Urinary bladder (tissue), 4 donors: Measurements from ENCODE around the gene ADARB2. TPM values are rescaled to one million over a fixed set of nuclear protein-coding genes. Genes with fewer than 3 reads are reported as not detected.
A peak's percentile ranks its signal among the peaks of the same experiment; 100 is the strongest.

Experiments used
- DNase-seq: peaks from one replicate; pipeline ENCODE4 v3.0.0-alpha.2; 2015; ENCODE audit errors: extremely low spot score
- H3K27ac ChIP-seq: one replicate; pipeline ENCODE4 v1.5.1; 2013; ENCODE audit warnings: low read depth, mild to moderate bottlenecking, moderate library complexity
- H3K36me3 ChIP-seq: one replicate; pipeline ENCODE4 v1.6.1; 2013; ENCODE audit warnings: mild to moderate bottlenecking, moderate library complexity; ENCODE audit not compliant: insufficient read depth
- H3K4me1 ChIP-seq: one replicate; pipeline ENCODE4 v1.6.1; 2013; ENCODE audit warnings: mild to moderate bottlenecking, moderate library complexity; ENCODE audit not compliant: insufficient read depth
- H3K4me3 ChIP-seq: one replicate; pipeline ENCODE4 v1.5.1; 2013; ENCODE audit warnings: low read depth, low read length
- WGBS: extraction: QIAGEN DNeasy Blood & Tissue Kit; methylation state at CpG from one replicate; pipeline ENCODE4 v1.1.7; 2013; 5-methylcytosine and 5-hydroxymethylcytosine counted together
- polyA plus RNA-seq: library from polyadenylated mRNA; stranded (reverse); fragments of 200-250 nt; gene quantifications from one replicate; pipeline ENCODE4 v1.2.3, GENCODE V29; 2013
- total RNA-seq: library from RNA; depleted of rRNA; stranded (reverse); fragments of >200 nt; gene quantifications from one replicate; pipeline ENCODE4 v1.2.3, GENCODE V29; 2014
- donor health status: healthy with polysubstance abuse.
- donor health status: healthy.

Gene ADARB2
- total and polyA plus RNA-seq, 2 donors, result 0.26 to 1.0 TPM

DNA sequence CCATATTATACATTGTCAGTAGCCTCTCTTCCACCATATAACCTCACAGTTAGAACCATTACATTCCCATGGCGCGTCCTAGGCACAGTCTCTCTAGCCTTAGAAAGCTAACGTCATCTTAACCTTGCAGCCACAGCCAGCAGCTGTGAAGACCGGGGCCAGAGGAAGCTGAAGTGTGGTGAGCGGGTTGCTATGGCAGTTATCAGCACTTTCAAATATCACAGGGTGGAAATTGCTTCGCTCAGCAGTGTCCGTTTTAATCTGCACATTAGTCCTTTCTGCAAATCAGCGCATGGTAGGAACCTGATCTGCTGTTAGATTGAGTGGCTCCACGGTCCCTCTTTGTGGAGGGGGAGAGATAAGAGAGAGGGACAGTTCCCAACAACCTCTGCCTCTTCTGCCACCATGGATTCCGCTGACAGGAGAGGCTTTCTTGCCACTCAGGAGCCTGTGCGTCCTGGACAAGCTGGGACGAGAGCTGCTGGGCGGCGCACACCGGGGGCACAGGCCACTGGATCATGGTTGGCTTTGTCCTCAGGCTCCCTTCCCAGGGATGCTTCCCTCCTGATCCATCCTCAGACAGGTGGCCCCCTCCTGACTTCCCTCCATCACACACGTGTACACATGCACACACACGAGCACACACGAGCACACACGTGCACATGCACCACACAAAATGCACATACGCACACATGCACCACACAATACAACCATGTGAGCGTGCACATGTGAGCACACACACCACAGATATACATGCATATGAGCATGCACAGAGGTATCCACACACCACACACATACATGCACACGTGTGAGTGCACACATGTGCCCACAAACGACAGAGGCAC is 587.3 kb downstream of the ADARB2 start:
- peak; percentile 59 for DNase-seq
- Histone ChIP-seq H3K27ac (no peak overlapping the region), H3K36me3 (no peaks in the 10 kb centered on the region), H3K4me1 (no peaks in the 10 kb centered on the region), H3K4me3 (no peak overlapping the region)
- 54% methylated on average over 23 of the region's 23 CpGs for WGBS

GRCh38 chr10:1148855-1149605 is 588.3 kb downstream of the ADARB2 start:
- Histone ChIP-seq H3K36me3 (no peaks in the 10 kb centered on the region), H3K4me3 (no peak overlapping the region), H3K27ac (no peak overlapping the region), H3K4me1 (no peaks in the 10 kb centered on the region)
- no peak for DNase-seq
- whole genome bisulfite sequencing, result 88% methylated on average over 17 of the region's 17 CpGs

GRCh38 chr10:1147810-1148209 is 589.5 kb downstream of the ADARB2 start:
- DNase-seq, result no peak
- 72% methylated on average over 5 of the region's 5 CpGs for WGBS
- H3K4me1 ChIP-seq, result no peaks in the 10 kb centered on the region
- no peak overlapping the region for H3K4me3 ChIP-seq
- H3K27ac ChIP-seq, result no peak overlapping the region
- H3K36me3 ChIP-seq, result no peaks in the 10 kb centered on the region

GRCh38 chr10:1142596-1142995 is 594.7 kb downstream of the ADARB2 start:
- no peak for DNase-seq
- Histone ChIP-seq H3K4me3 (no peak overlapping the region), H3K36me3 (no peaks in the 10 kb centered on the region), H3K4me1 (no peaks in the 10 kb centered on the region), H3K27ac (no peak overlapping the region)
- WGBS, result 49% methylated on average over 3 of the region's 3 CpGs

- no peaks in the 10 kb centered on the region for H3K36me3 ChIP-seq
- no peak for DNase-seq
- WGBS, result 94% methylated on average over 11 of the region's 11 CpGs
Measured at GRCh38 chr10:1141701-1142100, 595.6 kb downstream of the ADARB2 start.

DNA sequence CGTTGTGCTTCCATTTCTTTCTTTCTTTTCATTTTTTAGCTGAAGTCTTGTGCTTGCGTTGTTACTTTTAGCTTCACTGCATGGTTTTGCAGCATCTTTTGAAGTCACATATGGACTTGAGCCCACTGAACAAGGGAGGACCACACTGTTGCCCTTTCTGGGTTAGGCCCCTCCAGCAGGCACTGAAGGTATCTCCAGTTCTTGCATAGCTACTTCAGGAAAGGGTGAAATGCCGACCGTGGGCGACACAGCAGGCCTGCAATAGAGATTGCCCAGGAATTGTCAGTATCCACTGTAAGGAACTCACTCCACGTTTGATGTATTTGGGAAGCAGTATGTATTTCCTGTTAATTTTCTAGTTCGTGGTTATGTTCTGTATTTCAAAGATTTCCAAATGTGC is 596.1 kb downstream of the ADARB2 start:
- DNase-seq, result no peak
- Histone ChIP-seq H3K36me3 (no peaks in the 10 kb centered on the region), H3K4me3 (no peak overlapping the region), H3K27ac (no peak overlapping the region), H3K4me1 (no peaks in the 10 kb centered on the region)
- 66% methylated on average over 7 of the region's 7 CpGs for WGBS

More at GRCh38 chr10:1141701-1142100, 595.6 kb downstream of the ADARB2 start:
- Histone ChIP-seq H3K27ac (no peak overlapping the region), H3K4me3 (no peak overlapping the region), H3K4me1 (no peaks in the 10 kb centered on the region)

DNA sequence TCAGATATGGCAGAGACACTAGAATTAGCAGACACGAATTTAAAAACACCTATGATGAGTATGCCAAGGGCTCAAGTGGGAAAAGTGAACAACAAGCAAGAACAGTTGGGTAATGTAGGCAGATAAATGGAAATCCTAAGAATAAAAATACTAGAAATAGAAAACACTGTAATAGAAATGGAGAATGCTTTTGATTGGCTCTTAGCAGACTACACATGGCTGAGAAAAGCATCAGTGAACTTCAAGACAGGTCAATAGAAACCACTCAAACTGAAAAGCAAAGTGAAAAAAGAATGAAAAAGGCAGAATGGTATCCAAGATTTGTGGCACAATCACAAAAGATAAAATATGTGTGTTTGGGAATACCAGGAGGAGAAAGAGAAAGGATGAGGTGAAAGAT is 598.8 kb downstream of the ADARB2 start:
- no peak overlapping the region for H3K27ac ChIP-seq
- no peak overlapping the region for H3K4me3 ChIP-seq
- H3K36me3 ChIP-seq, result no peaks in the 10 kb centered on the region
- H3K4me1 ChIP-seq, result no peaks in the 10 kb centered on the region
- no peak for DNase-seq
- 78% methylated on average over 1 of the region's 1 CpG for WGBS

DNA sequence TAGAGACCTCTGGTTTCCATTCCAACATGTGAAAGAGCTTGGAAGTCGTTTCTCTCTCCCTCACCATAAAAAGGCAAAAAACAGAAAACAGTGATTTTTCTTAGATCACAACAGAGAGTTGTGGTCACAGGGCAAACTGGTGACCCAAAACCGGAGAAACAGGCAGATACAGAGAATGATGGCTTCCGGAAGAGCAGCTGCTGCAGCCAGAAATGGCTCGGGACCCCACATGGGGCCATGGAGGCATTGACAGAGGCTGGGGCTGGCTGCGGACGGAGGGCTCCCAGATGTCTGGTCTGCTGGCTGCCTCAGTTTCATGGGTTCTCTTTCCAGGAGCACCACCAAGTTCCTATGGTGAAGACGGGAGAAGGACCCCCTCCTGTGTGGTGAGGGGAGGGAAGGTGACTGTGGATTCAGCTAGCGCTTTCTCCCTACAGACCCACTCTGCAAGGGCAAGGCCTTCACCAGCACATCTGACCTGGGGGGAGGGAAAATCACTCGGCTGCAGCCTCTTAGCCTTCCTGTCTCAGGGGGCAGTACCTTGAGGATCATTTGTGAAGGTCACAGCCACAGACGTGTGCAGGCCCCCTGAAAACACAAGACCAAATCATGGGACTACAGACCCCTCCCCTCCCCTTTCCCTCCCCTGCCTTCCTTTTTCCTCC is 599.7 kb downstream of the ADARB2 start:
- H3K27ac ChIP-seq, result no peak overlapping the region
- no peaks in the 10 kb centered on the region for H3K4me1 ChIP-seq
- WGBS, result 89% methylated on average over 10 of the region's 10 CpGs

DNA sequence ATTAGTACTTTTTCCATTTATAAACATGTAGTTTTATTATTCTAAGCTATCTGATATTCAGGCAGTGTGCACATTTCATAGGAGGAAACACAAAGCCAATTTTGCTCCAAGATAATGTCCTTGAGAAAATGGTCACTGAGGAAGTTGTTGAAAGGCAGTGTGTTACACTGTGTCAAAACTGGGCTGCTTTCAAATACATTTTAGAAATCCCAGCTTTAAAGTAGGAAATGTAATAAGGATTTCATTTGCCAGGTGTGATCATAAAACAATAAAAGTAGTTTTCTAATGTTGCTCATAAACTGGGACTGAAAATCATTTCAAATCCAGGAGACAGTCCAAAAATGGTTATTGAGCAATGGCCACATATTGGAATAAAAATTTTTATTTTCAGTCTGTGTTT is 601.1 kb downstream of the ADARB2 start:
- Histone ChIP-seq H3K27ac (no peak overlapping the region), H3K4me3 (no peak overlapping the region), H3K4me1 (no peaks in the 10 kb centered on the region), H3K36me3 (no peaks in the 10 kb centered on the region)
- no peak for DNase-seq

More for the DNA sequence above, 599.7 kb downstream of the ADARB2 start:
- DNase-seq, result no peak
- Histone ChIP-seq H3K4me3 (no peak overlapping the region), H3K36me3 (no peaks in the 10 kb centered on the region)

- Histone ChIP-seq H3K4me3 (no peak overlapping the region), H3K36me3 (peaks cover 5% of the 10 kb centered on the region), H3K27ac (no peak overlapping the region), H3K4me1 (no peaks in the 10 kb centered on the region)
- DNase-seq, result no peak
- 81% methylated on average over 2 of the region's 2 CpGs for WGBS
Measured at GRCh38 chr10:1134156-1134555, 603.2 kb downstream of the ADARB2 start.

GRCh38 chr10:1133495-1134045 is 603.8 kb downstream of the ADARB2 start:
- Histone ChIP-seq H3K36me3 (peaks cover 6% of the 10 kb centered on the region), H3K4me1 (no peaks in the 10 kb centered on the region), H3K4me3 (no peak overlapping the region), H3K27ac (no peak overlapping the region)
- 96% methylated on average over 3 of the region's 3 CpGs for WGBS
- no peak for DNase-seq

DNA sequence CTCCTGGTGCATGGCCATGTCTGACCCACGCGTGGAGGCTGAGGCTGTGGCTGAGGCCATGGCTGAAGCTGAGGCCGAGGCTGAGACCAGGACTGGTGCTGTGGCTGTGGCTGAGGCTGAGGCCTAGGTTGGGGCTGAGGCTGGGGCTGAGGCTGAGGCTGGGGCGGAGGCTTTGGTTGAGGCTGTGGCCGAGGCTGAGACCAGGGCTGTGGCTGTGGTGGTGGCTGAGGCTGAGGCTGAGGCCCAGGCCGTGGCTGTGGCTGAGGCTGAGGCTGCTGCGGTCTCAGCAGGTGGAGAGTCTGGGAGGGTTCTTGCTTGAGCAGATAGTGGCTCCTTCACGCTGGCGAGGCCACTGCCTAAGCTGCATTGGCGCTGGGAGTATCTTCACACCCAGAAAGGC is 604.7 kb downstream of the ADARB2 start:
- peaks cover 6% of the 10 kb centered on the region for H3K36me3 ChIP-seq
- no peaks in the 10 kb centered on the region for H3K4me1 ChIP-seq
- whole genome bisulfite sequencing, result 91% methylated on average over 10 of the region's 10 CpGs
- no peak overlapping the region for H3K4me3 ChIP-seq
- no peak overlapping the region for H3K27ac ChIP-seq
- no peak for DNase-seq

DNA sequence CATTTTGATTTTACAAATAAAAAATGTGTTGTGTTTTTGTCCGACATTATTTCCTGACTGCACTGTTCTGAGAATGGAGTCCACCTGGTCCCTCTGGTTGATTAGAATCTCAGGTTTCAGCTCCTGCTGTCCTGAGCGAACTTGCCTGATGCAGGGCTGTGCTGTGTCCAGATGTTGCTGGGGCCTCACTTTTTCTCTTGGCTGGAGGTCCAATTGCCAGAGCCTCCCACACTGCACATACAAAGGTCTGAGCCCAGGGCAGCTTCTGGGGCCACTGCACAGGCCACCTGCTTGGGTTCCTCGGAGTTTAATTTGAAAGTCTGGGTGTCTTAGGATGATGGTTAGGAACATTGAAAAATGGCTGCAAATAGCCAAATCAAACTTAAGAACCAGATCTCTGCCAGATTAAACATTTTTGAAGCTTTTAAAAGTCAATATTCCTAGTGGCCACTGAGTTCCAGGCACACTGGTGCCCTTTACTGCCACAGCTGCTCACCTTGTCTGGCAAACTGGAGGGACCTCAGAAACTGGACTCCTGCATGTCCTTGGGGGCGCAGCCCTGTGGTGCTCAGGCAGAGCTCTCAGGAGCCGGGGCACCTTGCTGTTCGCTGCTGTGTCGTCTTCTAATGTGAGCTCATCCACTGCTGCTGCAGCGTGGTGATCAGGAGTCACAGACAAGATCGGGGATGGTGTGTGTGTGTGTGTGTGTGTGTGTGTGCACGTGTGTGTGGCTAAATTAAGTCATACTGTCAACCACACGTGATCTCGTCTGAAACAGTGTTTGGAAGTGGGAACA is 606.1 kb downstream of the ADARB2 start:
- H3K4me1 ChIP-seq, result no peaks in the 10 kb centered on the region
- no peak overlapping the region for H3K4me3 ChIP-seq
- H3K27ac ChIP-seq, result no peak overlapping the region
- H3K36me3 ChIP-seq, result peaks cover 6% of the 10 kb centered on the region
- WGBS, result 97% methylated on average over 12 of the region's 12 CpGs
- DNase-seq, result no peak
